Measurements from ENCODE around the gene IFITM10.

The IFITM10 gene

GRCh38 chr11:1784761-1785650, 34.6 kb upstream of the IFITM10 start:
- TF ChIP-seq FOXP2 (optimal IDR thresholded peaks at IDR 0.05; ENCODE audit: control extremely low read depth, extremely low read length, insufficient read depth) (no peak), EZH2 (IDR thresholded peaks at IDR 0.05) (no peak), POLR2AphosphoS5 (IDR thresholded peaks at IDR 0.05; ENCODE audit: borderline replicate concordance, low read depth, low read length) (no peak)
- H3K36me3 ChIP-seq (ENCODE audit: insufficient read depth, low read length), result no peaks in the 10 kb centered on the region
- H3K9me3 ChIP-seq (ENCODE audit: low read depth, low read length), result no peaks in the 10 kb centered on the region
- H3K9ac ChIP-seq (ENCODE audit: insufficient read length), result no peak overlapping the region
- H3K27ac ChIP-seq, result no peak overlapping the region
- H3K4me3 ChIP-seq, result no peak overlapping the region
- DNase-seq (ENCODE audit: low read depth, low spot score), result no peak

- no peak for TF ChIP-seq POLR2AphosphoS5 (IDR thresholded peaks at IDR 0.05; ENCODE audit: borderline replicate concordance, low read depth, low read length)
- TF ChIP-seq FOXP2 (optimal IDR thresholded peaks at IDR 0.05; ENCODE audit: control extremely low read depth, extremely low read length, insufficient read depth), result no peak
- no peak for TF ChIP-seq EZH2 (IDR thresholded peaks at IDR 0.05)
- H3K27ac ChIP-seq, result no peak overlapping the region
- no peak overlapping the region for H3K9ac ChIP-seq (ENCODE audit: insufficient read length)
- H3K36me3 ChIP-seq (ENCODE audit: insufficient read depth, low read length), result no peaks in the 10 kb centered on the region
- H3K9me3 ChIP-seq (ENCODE audit: low read depth, low read length), result no peaks in the 10 kb centered on the region
- H3K4me3 ChIP-seq, result no peak overlapping the region
- no peak for DNase-seq (ENCODE audit: low read depth, low spot score)
Measured at GRCh38 chr11:1783725-1784529, 33.5 kb upstream of the IFITM10 start.

- no peak overlapping the region for H3K4me3 ChIP-seq
- H3K9ac ChIP-seq (ENCODE audit: insufficient read length), result no peak overlapping the region
- no peaks in the 10 kb centered on the region for H3K9me3 ChIP-seq (ENCODE audit: low read depth, low read length)
- TF ChIP-seq FOXP2 (optimal IDR thresholded peaks at IDR 0.05; ENCODE audit: control extremely low read depth, extremely low read length, insufficient read depth) (no peak), EZH2 (IDR thresholded peaks at IDR 0.05) (no peak), POLR2AphosphoS5 (IDR thresholded peaks at IDR 0.05; ENCODE audit: borderline replicate concordance, low read depth, low read length) (no peak)
- no peaks in the 10 kb centered on the region for H3K36me3 ChIP-seq (ENCODE audit: insufficient read depth, low read length)
- no peak for DNase-seq (ENCODE audit: low read depth, low spot score)
- no peak overlapping the region for H3K27ac ChIP-seq
Measured at GRCh38 chr11:1782831-1783724, 32.7 kb upstream of the IFITM10 start.

- TF ChIP-seq POLR2AphosphoS5 (IDR thresholded peaks at IDR 0.05; ENCODE audit: borderline replicate concordance, low read depth, low read length), result no peak
- no peak for TF ChIP-seq EZH2 (IDR thresholded peaks at IDR 0.05)
- no peak for TF ChIP-seq FOXP2 (optimal IDR thresholded peaks at IDR 0.05; ENCODE audit: control extremely low read depth, extremely low read length, insufficient read depth)
- Histone ChIP-seq H3K9ac (ENCODE audit: insufficient read length) (no peak overlapping the region), H3K36me3 (ENCODE audit: insufficient read depth, low read length) (no peaks in the 10 kb centered on the region), H3K9me3 (ENCODE audit: low read depth, low read length) (no peaks in the 10 kb centered on the region), H3K4me3 (no peak overlapping the region), H3K27ac (no peak overlapping the region)
- no peak for DNase-seq (ENCODE audit: low read depth, low spot score)
Measured at GRCh38 chr11:1782031-1782590, 31.7 kb upstream of the IFITM10 start.

GRCh38 chr11:1781593-1781975, 31.2 kb upstream of the IFITM10 start:
- no peak overlapping the region for H3K9ac ChIP-seq (ENCODE audit: insufficient read length)
- no peak for DNase-seq (ENCODE audit: low read depth, low spot score)
- TF ChIP-seq EZH2 (IDR thresholded peaks at IDR 0.05) (no peak), POLR2AphosphoS5 (IDR thresholded peaks at IDR 0.05; ENCODE audit: borderline replicate concordance, low read depth, low read length) (no peak), FOXP2 (optimal IDR thresholded peaks at IDR 0.05; ENCODE audit: control extremely low read depth, extremely low read length, insufficient read depth) (no peak)
- H3K9me3 ChIP-seq (ENCODE audit: low read depth, low read length), result no peaks in the 10 kb centered on the region
- H3K4me3 ChIP-seq, result no peak overlapping the region
- H3K36me3 ChIP-seq (ENCODE audit: insufficient read depth, low read length), result no peaks in the 10 kb centered on the region
- no peak overlapping the region for H3K27ac ChIP-seq

- Histone ChIP-seq H3K9me3 (ENCODE audit: low read depth, low read length) (no peaks in the 10 kb centered on the region), H3K27ac (no peak overlapping the region), H3K36me3 (ENCODE audit: insufficient read depth, low read length) (no peaks in the 10 kb centered on the region), H3K9ac (ENCODE audit: insufficient read length) (no peak overlapping the region), H3K4me3 (no peak overlapping the region)
- TF ChIP-seq POLR2AphosphoS5 (IDR thresholded peaks at IDR 0.05; ENCODE audit: borderline replicate concordance, low read depth, low read length) (no peak), FOXP2 (optimal IDR thresholded peaks at IDR 0.05; ENCODE audit: control extremely low read depth, extremely low read length, insufficient read depth) (no peak), EZH2 (IDR thresholded peaks at IDR 0.05) (no peak)
- DNase-seq (ENCODE audit: low read depth, low spot score), result no peak
Measured at GRCh38 chr11:1780700-1781592, 30.6 kb upstream of the IFITM10 start.

Measured in SK-N-MC (cell line).